GM18870 (cell line): ENCODE results near the gene ATAD2B.
"Not testable (repeated sequence)": the region's sequence is repeated elsewhere in the genome, so short reads cannot be mapped to it uniquely, and the experiment has no call there.

Experiments
- ATAC-seq: cut with Tn5 transposase; IDR thresholded peaks from one replicate; pipeline ENCODE4 v1.9.1; 2021; ENCODE audit warnings: moderate library complexity; ENCODE audit not compliant: unreplicated experiment

Gene ATAD2B

GRCh38 chr2:23926750-23927571, at the start of gene ATAD2B:
TSS of gene ATAD2B (minus strand) at chr2:23927123. CDS start at chr2:23926770, 353 bp downstream.
- ATAC-seq = peak; percentile 44

GRCh38 chr2:23967846-23968245, 40.9 kb upstream of the ATAD2B start:
- ATAC-seq = no peak

GRCh38 chr2:23954325-23955014, 27.5 kb upstream of the ATAD2B start:
- ATAC-seq = no peak

GRCh38 chr2:23953625-23954024, 26.7 kb upstream of the ATAD2B start:
- no peak for ATAC-seq

- ATAC-seq = not testable (repeated sequence)
Measured at GRCh38 chr2:23952558-23952957, 25.6 kb upstream of the ATAD2B start.

- ATAC-seq = no peak
Measured at GRCh38 chr2:23947350-23947749, 20.4 kb upstream of the ATAD2B start.

GRCh38 chr2:23944976-23945375, 18.1 kb upstream of the ATAD2B start:
- no peak for ATAC-seq

GRCh38 chr2:23944527-23944926, 17.6 kb upstream of the ATAD2B start:
- ATAC-seq = no peak

GRCh38 chr2:23943666-23944065, 16.7 kb upstream of the ATAD2B start:
- no peak for ATAC-seq

GRCh38 chr2:23941644-23942043, 14.7 kb upstream of the ATAD2B start:
- no peak for ATAC-seq

GRCh38 chr2:23940718-23941620, 14.0 kb upstream of the ATAD2B start:
- peak; percentile 57 for ATAC-seq

GRCh38 chr2:23939987-23940717, 13.2 kb upstream of the ATAD2B start, which contains the start of gene UBXN2A:
TSS of gene UBXN2A (plus strand) at chr2:23940463. CDS start at chr2:23958315, 17,852 bp downstream.
- ATAC-seq = peak; percentile 45

- ATAC-seq = no peak
Measured at GRCh38 chr2:23934259-23934658, 7.3 kb upstream of the ATAD2B start.

- peak; percentile 15 for ATAC-seq
Measured at GRCh38 chr2:23926290-23926749, 603 bp downstream of the ATAD2B start.

GRCh38 chr2:23925702-23926289, 1.1 kb downstream of the ATAD2B start:
- peak; percentile 61 for ATAC-seq

- ATAC-seq = no peak
Measured at GRCh38 chr2:23924589-23925359, 2.1 kb downstream of the ATAD2B start.

GRCh38 chr2:23918837-23919489, 8.0 kb downstream of the ATAD2B start:
- ATAC-seq = no peak

GRCh38 chr2:23916727-23917405, 10.1 kb downstream of the ATAD2B start:
- ATAC-seq = no peak
